ENCODE data around the gene SPTAN1.
"Not testable (repeated sequence)": the region's sequence is repeated elsewhere in the genome, so short reads cannot be mapped to it uniquely, and the experiment has no call there.

Gene SPTAN1

DNA sequence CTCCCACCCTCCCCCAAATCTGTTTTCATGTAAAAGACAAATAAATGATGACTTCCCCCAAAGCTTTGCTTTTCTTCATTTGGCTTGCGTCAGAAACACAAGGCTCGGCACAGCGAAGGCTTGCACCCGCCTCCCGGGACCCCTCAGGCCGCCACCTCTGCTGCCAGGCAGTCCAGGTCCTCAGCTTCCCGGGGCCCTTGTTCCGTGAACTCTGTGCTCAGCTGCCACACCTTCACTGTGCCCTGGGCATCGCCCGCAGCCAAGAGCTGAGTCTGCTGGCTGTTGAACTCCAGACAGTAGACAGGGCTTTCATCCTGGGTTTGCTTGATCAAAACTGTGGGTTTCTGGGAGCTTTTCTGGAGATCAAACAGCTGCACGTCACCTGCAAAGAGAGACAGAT is 81.2 kb downstream of the SPTAN1 start:
- DNase-seq, result no peak

DNA sequence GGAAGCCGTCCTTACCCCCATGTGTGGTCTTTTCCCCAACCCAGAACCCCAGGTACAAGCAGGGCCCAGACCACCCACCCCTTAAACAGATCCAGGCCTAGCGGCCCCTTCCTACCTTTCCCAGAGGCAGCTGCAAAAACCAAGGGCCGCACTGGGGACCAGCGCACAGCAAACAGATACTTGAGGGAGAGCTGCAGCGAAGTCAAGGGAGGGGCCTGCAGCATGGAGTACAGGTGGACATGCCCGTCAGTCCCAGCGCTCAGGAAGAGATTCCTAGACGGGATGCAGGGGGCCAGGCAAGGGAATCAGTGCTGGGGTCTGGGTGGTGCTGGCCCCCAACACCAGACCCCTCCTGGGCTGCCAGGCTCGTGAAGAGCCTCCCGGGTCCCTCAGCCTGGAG is 81.7 kb downstream of the SPTAN1 start:
- no peak for DNase-seq

DNA sequence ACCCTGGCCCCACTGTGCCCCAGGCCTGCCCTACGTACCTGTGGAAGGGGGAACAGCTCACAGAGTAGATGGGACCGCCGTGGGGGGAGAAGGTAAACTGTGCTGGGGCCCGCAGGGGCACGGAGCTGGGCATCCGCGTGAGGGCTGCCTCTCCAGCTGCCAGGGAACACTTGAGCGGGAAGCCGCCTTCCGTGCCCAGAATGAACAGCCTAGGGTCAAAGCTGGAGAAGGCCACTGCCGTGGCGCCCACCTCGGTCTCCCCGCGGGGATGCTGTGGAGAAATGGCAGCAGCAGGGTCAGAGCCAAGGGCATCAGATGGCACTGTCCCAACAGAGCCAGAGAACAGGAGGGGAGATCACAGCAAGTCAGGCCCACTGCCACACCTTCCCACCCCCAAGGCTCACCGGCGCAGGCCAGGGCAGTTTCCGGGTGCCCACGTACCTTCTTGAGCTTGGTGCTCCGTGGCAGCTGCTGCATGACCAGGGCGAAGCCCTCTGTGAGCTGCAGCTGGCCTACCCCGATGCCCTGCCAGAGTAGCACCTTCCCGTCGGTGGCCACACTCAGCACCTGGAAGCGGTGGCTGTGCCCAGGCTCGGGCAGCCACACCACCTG is 82.4 kb downstream of the SPTAN1 start:
- no peak for DNase-seq

DNA sequence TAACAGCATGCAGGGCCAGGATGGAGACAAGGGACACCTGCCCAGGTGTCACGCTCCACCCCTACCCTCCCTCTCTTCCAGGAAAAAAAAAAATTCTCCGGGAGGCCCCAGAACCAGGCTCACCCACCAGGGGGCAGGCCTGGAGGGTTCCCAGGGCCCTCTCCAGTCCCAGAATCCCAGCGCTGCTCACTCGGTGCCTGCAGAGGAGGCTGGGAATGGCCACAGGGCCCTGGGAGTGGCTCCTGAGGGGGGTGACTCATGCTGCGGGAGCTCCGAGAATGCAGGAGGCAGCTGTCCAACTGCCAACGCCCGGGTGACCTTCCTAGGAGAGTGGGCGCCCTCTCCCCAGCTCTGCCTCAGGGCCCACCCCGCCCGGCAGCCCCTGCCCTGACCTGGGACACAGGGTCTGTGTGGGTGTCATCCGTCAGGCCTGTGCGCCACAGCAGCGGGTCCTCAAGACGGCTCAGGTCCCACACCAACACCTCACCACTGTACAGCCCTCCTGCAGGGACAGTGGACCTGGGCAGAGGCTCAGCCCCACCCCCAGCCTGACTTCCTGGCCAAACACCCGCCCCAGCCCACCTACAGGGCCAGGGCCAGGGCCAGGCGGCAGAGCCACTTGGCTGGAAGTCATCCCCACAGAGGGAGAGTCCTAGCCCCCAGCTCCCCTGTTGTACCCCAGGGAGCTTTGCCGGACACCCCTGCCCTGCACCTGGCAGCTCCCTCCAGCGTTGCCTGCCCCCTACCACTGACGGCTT is 83.1 kb downstream of the SPTAN1 start:
- no peak for DNase-seq

DNA sequence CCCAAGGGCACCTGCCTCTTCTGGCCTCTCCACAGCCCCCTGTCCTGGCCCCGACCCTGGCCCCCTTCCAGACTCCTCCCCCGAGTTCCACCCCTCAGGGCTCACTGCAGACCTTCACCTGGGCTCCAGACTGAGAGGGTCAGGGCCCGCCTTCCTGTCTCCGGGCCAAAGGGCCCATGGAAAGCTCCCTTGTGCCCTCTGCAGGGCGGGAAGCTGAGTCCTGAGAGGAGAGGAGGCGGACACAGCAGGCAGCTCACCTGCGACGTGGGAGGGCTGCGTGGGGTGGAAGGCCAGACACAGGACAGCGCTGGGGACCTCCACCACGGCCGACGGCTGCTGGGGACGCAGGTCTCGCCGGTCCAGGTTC is 83.6 kb downstream of the SPTAN1 start:
- DNase-seq, result no peak

DNA sequence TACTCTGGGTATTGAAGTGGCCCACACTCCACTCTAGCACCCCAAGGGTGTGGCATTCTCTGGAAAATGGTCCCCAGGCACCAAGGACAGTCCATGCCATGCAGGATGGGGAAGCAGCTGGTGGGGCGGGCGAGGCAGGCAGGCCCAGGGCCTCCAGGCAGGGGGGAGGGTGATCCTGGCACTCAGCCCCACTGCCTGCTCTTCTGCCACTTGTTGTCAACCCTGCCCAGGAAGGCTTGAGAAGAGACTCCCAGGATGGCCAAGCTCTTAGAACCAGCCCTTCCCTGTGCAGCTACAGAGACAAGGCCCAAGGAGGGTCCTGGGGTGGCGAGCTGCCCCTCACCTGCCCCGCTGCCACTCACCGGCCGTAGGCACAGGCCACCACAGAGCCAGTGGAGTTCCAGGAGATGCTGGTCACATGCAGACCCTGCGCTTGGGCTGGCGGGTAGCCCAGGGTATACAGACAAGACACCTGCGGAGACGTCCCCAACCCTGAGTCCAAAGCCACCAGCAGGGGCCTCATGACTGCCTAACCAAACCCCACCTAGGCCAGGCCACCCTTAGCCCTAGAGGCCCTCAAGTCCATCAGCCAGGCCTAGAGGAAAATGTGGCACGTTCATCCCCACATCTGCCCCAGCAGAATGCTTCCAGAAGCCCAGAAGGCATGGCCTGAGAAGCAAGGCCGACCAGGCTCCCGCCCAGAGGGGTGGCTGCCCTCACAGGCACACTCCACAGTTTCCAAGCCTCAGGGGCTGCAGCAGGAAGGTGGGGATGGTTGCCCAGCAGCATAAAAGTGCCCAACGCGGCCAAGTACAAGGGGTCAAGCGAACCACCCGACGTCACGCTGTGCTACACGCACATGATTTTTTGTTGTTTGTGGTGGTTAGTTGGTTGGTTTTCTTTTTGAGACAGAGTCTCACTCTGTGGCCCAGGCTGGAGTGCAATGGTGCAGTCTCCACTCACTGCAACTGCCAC is 84.5 kb downstream of the SPTAN1 start:
- DNase-seq, result no peak

DNA sequence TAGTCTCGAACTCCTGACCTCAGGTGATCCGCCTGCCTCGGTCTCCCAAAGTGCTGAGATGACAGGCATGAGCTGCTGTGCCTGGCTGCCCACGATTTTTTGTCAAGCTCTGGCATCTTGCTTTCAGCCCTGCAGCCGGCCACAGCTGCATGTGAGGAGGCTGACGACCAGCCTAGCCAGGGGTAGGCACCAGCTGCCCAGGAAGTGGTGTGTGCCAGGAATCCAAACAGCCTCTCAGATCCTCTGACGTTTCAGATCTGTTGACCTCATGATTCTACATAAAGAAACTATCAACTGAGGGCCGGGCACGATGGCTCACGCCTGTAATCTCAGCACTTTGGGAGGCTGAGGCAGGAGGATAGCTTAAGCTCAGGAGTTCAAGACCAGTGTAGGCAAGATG is 85.3 kb downstream of the SPTAN1 start:
- no peak for DNase-seq

DNA sequence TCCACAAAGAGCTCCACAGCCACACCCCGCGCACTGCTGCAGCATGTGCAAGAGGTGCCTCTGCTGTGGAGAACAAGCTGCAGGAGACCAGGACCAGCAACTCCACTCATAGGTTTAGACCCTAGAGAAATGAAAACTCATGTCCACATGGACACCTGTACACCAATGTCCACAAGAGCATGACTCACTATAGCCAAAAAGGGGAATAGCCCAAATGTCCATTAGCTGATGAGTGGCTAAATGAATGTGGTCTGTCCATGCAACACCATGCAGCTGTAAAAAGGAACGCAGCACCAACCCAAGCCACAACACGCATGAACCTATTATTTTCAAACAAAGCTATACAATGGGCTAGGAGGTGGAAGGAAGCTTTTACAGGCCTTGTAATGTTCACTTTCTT is 86.2 kb downstream of the SPTAN1 start:
- DNase-seq, result no peak

DNA sequence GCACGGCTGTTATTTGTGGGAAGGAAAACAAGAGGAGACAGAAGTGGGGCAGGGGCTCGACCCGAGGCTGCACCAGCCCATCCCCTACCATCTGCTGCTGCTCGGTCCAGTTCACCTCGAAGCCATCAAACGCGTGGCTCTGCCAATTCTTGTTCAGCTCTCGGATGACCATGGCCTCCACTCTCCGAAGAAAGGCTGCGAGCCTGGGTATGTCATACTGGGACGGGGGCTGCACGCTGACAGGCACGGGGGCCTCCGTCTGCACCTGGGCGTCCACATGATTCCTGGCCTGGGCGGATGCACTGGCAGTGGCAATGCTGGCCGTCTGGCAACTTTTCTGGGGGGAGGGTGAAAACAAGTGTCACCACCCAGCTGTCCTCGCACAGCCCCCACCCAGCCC is 88.2 kb downstream of the SPTAN1 start:
- no peak for DNase-seq

DNA sequence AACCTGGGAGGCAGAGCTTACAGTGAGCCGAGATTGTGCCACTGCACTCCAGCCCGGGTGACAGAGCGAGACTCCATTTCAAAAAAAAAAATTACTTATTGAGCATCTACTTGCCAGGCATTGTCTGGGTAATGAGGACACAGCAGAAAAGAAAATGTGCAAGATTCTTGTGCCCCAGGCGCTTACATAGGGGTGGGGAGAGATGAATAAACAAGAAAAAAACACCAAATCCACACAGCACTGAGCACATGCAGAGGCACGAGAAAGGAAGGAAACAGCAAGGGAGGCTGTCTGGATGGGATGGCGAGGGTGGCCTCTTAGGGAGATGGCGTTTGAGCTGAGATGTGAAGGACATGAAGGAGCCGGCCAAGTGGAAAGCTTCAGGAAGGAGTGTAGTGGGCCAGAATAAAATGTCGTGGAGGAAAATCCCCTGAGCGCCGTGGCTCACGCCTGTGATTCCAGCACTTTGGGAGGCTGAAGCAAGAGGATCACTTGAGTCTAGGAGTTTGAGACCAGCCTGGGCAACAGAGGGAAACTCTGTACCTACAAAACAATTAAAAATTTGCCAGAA is 90.4 kb downstream of the SPTAN1 start:
- DNase-seq, result no peak

DNA sequence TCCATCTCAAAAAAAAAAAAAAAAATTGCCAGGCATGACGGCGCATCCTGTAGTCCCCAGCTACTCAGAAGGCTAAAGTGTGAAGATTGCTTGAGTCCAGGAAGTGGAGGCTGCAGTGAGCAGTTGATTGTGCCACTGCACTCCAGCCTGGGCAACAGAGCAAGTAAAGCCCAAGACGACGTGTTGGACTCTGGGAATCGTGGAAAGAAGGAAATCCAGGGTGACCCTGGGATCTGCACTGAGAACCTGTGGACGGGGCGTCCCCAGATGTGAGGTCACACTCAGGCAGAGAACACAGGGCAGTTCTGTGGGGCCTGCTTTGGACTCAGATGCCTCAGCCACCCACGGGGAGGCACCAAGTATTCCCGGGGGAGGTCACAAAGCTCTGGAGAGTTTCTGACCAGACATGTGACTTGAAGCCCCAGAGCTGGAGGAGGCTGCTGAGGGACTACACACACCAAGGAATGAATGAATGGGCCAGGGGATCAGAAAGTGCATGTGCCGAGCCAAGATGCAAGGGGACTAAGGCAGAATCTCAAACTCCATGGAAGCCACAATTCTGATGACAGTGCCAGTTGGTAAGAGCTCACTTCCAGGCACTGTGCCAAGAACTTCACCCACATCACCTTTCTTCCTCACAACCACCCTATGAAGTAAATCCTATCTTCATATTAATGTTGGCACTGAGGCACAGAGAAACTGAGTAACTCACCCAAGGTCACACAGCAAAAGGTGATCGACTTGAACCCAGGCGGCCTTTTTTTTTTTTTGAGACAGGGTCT is 91.3 kb downstream of the SPTAN1 start:
- DNase-seq, result no peak

DNA sequence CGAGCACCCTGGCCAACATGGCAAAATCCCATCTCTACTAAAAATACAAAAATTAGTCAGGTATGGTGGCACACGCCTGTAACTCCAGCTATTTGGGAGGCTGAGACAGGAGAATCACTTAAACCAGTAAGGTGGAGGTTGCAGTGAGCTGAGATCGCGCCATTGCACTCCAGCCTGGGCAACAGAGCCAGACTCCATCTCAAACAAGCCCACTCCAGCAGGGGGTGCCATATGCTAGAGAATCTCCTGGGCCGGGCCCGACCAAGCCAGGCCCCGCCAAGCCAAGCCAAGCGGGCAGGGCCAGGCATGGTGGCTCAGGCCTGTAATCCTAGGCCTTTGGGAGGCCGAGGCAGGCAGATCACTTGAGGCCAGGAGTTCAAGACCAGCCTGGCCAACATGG is 95.8 kb downstream of the SPTAN1 start:
- DNase-seq, result peak; percentile 65 to 68

DNA sequence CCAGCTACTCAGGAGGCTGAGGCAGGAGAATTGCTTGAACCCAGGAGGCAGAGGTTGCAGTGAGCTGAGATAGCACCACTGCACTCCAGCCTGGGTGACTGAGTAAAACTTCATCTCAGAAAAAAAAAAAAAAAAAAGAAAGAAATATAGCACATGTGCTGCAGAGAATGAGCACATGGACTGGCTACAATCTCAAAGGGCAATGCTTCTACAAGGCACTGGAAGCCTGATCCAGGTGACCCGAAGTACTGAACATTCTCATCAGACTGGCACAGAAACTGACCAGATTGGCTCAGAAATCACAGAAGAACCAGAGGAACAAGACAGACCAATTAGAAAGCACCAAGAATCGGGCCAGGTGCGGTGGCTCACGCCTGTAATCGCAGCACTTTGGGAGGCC is 99.4 kb downstream of the SPTAN1 start:
- DNase-seq, result no peak

DNA sequence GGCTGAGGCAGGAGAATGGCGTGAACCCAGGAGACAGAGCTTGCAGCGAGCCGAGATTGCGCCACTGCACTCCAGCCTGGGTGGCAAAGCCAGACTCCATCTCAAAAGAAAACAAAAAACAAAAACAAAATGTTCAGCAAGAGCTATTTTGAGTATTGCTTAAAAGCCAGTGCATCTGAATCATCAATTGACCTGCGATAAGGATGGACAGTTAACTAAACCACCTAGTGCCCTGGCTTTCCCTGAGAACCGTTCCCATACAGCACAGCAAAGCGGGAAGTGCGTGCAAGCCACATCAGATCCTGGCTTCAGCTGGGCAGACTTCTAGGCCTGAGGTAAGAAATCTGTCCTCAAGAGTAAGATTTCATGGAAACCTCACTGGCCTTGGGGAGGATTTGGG is 101.5 kb downstream of the SPTAN1 start:
- no peak for DNase-seq

DNA sequence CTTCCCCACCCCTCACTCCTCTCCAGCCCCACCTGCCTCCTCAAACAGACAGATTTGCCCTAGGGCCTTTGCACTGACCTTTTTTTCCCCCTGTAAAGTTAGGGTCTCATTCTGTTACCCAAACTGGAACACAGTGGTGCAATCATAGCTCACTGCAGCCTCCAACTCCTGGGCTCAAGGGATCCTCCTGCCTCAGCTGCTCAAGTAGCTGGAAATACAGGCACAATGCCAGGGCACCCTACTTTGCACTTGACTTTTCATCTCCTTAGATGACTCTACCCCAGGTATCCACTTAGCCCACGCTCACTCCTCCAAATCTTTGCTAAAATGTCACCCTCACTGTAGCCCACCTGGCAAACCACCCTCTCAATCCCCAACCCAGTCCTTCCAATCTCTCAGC is 102.1 kb downstream of the SPTAN1 start:
- no peak for DNase-seq

DNA sequence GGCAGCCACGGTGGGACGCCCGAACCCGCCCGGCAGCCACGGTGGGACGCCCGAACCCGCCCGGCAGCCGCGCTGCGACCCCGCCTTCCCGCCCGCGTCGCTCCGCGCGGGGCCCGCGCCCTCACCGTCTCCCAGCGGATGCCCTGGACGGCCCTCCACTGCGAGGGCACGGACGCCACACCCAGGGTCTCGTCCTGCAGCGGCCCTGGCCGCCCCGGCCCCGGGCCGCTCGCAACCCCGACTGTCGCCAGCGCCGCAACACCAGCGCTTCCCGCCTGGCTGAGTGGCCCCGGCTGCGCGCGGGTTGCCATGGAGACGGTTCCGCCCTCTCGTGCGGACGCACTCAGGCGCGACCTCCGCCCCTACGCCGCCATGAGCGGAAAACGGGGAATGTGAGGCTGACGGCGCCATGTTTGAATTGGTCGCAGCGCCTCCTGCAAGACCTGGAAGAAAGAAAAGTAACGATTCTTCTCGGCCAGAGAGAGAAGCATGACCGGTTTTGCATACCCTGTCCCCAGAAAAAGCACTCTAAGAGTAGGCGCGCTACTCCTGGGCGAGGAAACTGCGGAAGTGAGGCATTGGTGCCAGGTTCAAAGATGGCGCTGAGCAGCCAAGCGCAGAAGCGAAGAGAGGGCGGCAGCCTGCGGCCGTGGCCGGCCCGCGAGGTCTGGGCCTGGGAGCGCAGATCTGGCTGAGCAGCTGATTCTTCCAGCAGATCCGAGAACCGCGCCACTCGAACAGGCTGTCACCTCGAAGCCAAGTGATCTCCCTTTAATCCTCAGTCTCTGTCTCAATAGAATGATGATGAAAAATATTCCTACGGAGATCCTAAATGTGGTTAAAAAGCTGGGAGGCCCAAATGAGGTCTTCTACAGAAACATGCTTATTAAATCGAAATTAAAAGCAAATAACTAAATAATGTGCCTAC is 104.3 kb downstream of the SPTAN1 start, which contains the start of gene DYNC2I2:
TSS of gene DYNC2I2 (minus strand) at position 432 of the 928 bp plus-strand sequence. CDS start at position 311, 121 bp downstream.
- peak; percentile 95 to 96 for DNase-seq

DNA sequence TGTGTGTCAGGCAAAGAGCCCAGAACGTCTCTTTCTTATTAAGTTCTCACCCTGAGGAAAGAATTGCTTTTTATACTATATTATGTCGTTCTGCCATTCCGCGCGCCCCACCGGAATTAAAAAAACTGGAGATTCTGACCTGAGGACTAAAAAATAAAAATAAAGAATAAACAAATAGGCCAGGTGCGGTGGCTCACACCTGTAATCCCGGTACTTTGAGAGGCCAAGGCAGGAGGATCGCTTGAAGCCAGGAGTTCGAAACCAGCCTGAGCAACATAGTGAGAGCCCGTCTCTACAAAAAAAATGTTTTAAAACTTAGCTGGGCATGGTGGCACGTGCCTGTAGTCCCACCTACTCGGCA is 104.9 kb downstream of the SPTAN1 start:
- no peak for DNase-seq

DNA sequence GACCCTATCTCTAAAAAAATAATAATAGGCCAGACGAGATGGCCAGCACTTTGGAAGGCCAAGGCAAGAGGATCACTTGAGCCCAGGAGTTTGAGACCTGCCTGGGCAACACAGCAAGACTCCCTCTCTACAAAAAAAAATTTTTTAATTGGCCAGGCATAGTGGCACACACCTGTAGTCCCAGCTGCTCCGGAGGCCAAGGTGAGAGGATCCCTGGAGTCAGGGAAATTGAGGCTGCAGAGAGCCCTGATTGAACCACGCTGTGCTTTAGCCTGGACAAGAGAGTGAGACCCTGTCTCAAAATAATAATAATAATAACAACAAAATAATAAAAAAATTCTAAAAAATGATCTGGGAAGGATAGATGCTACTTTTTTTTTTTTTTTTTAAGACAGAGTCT is 105.4 kb downstream of the SPTAN1 start:
- DNase-seq, result no peak

DNA sequence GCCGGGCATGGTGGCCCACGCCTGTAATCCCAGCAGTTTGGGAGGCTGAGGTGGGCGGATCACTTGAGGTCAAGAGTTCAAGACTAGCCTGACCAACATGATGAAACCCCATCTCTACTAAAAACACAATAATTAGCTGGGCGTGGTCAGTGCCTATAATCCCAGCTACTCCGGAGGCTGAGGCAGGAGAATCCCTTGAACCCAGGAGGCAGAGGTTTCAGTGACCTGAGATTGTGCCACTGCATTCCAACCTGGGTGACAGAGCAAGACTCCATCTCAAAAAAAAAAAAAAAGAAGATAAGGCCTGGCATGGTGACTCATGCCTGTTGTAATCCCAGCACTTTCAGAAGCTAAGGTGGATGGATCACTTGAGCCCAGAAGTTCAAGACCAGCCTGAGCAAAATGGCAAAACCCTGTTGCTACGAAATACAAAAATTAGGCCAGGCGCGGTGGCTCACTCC is 114.1 kb downstream of the SPTAN1 start:
- not testable (repeated sequence) for DNase-seq

DNA sequence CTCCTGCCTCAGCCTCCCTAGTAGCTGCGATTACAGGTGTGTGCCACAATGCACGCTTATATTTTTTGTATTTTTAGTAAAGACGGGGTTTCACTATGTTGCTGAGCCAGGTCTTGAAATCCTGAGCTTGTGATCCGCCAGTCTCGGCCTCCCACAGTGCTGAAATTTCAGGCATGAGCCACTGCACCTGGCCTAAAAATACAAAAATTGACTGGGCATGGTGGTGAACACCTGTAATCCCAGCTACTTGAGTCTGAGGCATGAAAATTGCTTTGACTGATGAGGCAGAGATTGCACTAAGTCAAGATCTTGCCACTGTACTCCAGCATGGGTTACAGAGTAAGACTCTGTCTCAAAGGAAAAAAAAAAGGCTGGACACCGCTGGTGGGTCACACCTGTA is 117.4 kb downstream of the SPTAN1 start:
- DNase-seq, result no peak

DNA sequence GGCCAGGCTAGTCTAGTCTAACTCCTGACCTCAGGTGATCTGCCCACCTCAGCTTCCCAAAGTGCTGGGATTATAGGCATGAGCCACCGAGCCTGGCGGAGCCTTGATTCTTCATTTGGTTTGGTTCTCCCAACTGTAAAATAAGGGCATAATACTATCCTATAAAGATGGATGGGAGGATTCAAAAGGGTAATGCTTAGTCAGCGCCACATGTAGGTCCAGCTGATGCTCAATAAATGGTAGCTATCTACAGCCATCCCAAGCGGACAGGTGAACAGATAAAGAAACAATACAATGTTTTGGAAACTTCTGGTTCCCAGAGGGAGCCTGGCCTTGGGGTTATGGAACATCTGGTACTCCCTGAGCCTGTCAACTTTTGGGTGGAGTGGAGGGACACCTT is 123.0 kb downstream of the SPTAN1 start:
- no peak for DNase-seq

Measured in stimulated activated CD4-positive, alpha-beta T cell treated with anti-CD3 and anti-CD28 coated beads, Interleukin-2, amount 100 ng/mL, for 48 hours (primary cell).